ENCODE data around the gene DAB2IP.

DNA sequence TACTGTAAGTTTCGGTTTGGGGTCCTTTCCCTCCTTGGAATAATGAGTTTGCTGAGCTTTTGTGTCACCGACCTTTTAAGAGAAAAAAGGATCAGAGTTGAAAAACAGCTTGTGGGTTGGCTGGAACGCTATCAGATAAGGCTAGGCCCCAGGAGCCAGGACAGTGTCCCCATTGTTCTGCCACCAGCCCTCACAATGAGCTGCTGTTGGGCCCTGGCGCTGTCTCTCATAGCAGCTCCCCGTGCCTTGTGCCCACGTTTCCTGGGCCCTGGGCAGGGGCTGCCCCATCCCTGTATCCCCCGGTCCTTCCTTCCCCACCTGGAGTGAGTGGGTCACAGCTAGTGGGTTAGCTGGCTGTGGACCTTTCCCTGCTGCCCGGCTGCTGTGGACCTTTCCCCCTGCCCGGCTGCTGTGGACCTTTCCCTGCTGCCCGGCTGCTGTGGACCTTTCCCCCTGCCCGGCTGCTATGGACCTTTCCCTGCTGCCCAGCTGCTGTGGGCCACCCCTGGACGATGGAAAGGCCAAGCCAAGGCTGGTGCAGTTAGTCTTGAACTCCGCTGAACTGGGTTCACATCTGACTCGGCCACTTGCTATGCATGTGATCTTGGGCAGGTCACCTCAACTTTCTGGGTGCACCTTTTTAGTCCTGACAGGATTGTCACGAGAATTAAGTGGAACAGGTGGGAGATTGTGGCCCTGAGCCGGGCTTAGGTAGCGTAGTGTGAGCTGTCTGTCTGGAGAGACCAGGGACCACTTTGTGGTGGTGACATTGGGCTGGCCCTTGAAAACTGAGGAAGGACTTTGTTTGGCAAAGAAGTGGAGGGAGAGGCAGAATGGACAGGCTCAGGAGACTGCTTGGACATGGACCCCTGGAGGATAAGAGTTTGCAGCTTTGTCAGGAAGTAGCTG is 99.5 kb downstream of the DAB2IP start:
- TF ChIP-seq, protein P1, sequence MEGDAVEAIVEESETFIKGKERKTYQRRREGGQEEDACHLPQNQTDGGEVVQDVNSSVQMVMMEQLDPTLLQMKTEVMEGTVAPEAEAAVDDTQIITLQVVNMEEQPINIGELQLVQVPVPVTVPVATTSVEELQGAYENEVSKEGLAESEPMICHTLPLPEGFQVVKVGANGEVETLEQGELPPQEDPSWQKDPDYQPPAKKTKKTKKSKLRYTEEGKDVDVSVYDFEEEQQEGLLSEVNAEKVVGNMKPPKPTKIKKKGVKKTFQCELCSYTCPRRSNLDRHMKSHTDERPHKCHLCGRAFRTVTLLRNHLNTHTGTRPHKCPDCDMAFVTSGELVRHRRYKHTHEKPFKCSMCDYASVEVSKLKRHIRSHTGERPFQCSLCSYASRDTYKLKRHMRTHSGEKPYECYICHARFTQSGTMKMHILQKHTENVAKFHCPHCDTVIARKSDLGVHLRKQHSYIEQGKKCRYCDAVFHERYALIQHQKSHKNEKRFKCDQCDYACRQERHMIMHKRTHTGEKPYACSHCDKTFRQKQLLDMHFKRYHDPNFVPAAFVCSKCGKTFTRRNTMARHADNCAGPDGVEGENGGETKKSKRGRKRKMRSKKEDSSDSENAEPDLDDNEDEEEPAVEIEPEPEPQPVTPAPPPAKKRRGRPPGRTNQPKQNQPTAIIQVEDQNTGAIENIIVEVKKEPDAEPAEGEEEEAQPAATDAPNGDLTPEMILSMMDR (IDR thresholded peaks at IDR 0.05): no peak
- TF ChIP-seq POLR2A (IDR thresholded peaks at IDR 0.05) (no peak), EP300 (IDR thresholded peaks at IDR 0.05) (peak in 1 of 2 donors; percentile 33)

Data from tibial nerve (tissue), 4 donors.